PC-3 (cell line): ENCODE results near the gene TSPAN9.

ENCODE experiments used
- CTCF ChIP-seq: fragments of 300-600 bp; sonication (generic); conservative IDR thresholded peaks from 2 replicates; pipeline ENCODE4 v1.5.1; 2017; ENCODE audit warnings: antibody characterized with exemption, low read depth, mild to moderate bottlenecking, low read length
- EZH2 ChIP-seq: fragments of 300-600 bp; sonication (generic); IDR thresholded peaks from one replicate; pipeline ENCODE4 v1.6.1; 2017; ENCODE audit warnings: antibody characterized with exemption, mild to moderate bottlenecking, low read length; ENCODE audit not compliant: unreplicated experiment
- EZH2phosphoT487 ChIP-seq: fragments of 300-600 bp; sonication (generic); IDR thresholded peaks from 2 replicates; pipeline ENCODE4 v1.6.1; 2018; ENCODE audit warnings: mild to moderate bottlenecking, antibody characterized with exemption, low read length, borderline replicate concordance

DNA sequence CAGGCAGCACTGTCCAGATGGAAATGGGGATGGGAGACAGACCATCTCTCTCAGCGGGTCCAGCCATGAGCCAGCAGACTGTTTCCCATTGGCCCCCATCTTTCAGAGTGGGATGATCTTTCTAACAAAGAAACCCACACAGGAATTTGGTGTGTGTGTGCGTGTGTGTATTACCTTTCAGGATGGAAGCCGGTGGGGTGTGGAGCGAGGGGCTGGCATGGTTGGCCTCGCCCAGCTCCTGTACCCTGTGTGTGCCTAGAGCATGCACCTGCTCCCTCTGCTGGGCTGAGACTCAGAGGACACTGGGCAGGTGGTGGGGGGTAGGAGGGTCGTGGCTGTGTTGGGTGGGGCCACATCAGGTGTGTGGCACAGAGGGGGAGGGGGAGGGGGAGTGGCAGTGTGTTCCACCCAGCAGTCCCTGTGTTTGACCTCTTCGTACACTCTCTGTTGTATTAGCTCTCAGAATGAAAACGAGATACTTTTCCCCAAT, 33.0 kb upstream of the TSPAN9 start:
- TF ChIP-seq CTCF: no peak
- TF ChIP-seq EZH2: no peak
- TF ChIP-seq EZH2phosphoT487: no peak
